Activated CD4-positive, alpha-beta T cell treated with anti-CD3 and anti-CD28 coated beads for 36 hours (primary cell): ENCODE measurements around the gene ILF2. TPM values are rescaled to one million over a fixed set of nuclear protein-coding genes. Genes with fewer than 3 reads are reported as not detected.
A peak's percentile ranks its signal among the peaks of the same experiment; 100 is the strongest.
"Not testable (repeated sequence)": the region's sequence is repeated elsewhere in the genome, so short reads cannot be mapped to it uniquely, and the experiment has no call there.

ENCODE experiments used
- ATAC-seq: fragments of 200-7000 bp; cut with Tn5 transposase; one replicate; pipeline ENCODE4 v1.10.0; 2021; ENCODE audit warnings: mild to moderate bottlenecking, moderate library complexity
- CTCF ChIA-PET: fragments of 350-600 bp; sonication (Branson Sonifier 250); formaldehyde crosslinking; loops from one replicate; lab custom pipeline; 2021; ENCODE audit warnings: antibody characterized with exemption; lab: Charles Lee
- POLR2A ChIA-PET: fragments of 350-600 bp; sonication (Branson Sonifier 250); formaldehyde crosslinking; loops from one replicate; lab custom pipeline; 2021; ENCODE audit warnings: antibody characterized with exemption, inconsistent platforms; lab: Charles Lee
- DNase-seq: peaks from one replicate; pipeline ENCODE4 v3.0.0-alpha.2; 2020
- H3K27ac Mint-ChIP-seq: one replicate; pipeline ENCODE4 v1.8.0; 2021; ENCODE audit warnings: mixed read lengths
- H3K27me3 Mint-ChIP-seq: one replicate; pipeline ENCODE4 v1.8.0; 2021; ENCODE audit warnings: mixed read lengths
- H3K36me3 Mint-ChIP-seq: one replicate; pipeline ENCODE4 v1.8.0; 2021; ENCODE audit warnings: low read depth, mixed read lengths
- H3K4me1 Mint-ChIP-seq: one replicate; pipeline ENCODE4 v1.8.0; 2021; ENCODE audit warnings: mixed read lengths
- H3K4me3 Mint-ChIP-seq: one replicate; pipeline ENCODE4 v1.8.0; 2021; ENCODE audit warnings: mild to moderate bottlenecking, moderate library complexity, mixed read lengths
- H3K9me3 Mint-ChIP-seq: one replicate; pipeline ENCODE4 v1.8.0; 2021; ENCODE audit warnings: low read depth, mixed read lengths
- intact Hi-C, 2 experiments: fragments of 100-400 bp; cut with DNase I in 1 of 2; cut with micrococcal nuclease in 1 of 2; formaldehyde crosslinking; loops; one replicate each; pipeline versions ENCODE4 v1.14.2 to v1.15.1; 2022 to 2024; cut with DNase I, micrococcal nuclease
- total RNA-seq, 2 experiments: library from RNA; stranded (reverse); gene quantifications; one replicate each; pipeline ENCODE4 v1.2.3, GENCODE V29; 2021

ILF2 gene
- total RNA-seq, 2 experiments from 2014 or later = 325 to 435 TPM

GRCh38 chr1:153648000-153648643 is 22.7 kb downstream of the ILF2 start:
- ChIA-PET CTCF (interaction anchor here (0.6 to 1.3 kb wide), 5 partner anchors 10 to 288 kb away, joined by 3 to 5 read pairs (median 3); no protein-coding TSS in a partner anchor), POLR2A (interaction anchor here (0.6 to 0.8 kb wide), 3 partner anchors 14 to 469 kb away, joined by 3 to 4 read pairs (median 4); partner anchors contain the start of gene CHTOP)
- H3K36me3 Mint-ChIP-seq = peaks cover 45% of the 10 kb centered on the region
- intact Hi-C loops = no loop called here
- no peak for ATAC-seq
- no peak overlapping the region for H3K4me3 Mint-ChIP-seq
- H3K9me3 Mint-ChIP-seq = no peaks in the 10 kb centered on the region
- H3K27me3 Mint-ChIP-seq = no peaks in the 10 kb centered on the region
- no peak for DNase-seq
- peak overlapping the region; percentile 43 for H3K27ac Mint-ChIP-seq
- peaks cover 51% of the 10 kb centered on the region for H3K4me1 Mint-ChIP-seq

DNA sequence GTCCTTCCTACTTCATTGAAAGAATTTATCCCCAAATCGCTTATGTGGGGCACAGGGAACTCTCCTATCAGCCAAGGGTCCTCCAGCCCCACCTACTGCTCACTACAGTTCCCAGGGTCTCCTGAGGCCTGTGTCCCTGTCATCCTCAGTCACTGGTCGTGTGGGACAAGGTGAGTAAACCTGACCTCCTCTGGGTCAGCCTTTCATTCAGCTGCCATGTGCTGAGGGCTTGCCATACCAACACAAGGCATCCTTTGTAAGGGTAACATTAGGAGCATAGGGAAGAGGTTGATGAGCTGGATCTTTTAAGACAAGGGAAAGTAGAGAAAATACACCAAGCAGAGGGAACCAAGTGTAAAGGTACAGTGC is 23.5 kb downstream of the ILF2 start:
- POLR2A ChIA-PET = interaction anchor here (0.6 to 0.8 kb wide), 4 partner anchors 13 to 470 kb away, joined by 3 to 4 read pairs (median 4); partner anchors contain the start of gene CHTOP
- DNase-seq (no peak), ATAC-seq (no peak)
- H3K9me3 Mint-ChIP-seq = no peaks in the 10 kb centered on the region
- intact Hi-C loops = no loop called here
- peaks cover 54% of the 10 kb centered on the region for H3K4me1 Mint-ChIP-seq
- H3K27ac Mint-ChIP-seq = peak overlapping the region; percentile 75
- H3K4me3 Mint-ChIP-seq = peak overlapping the region; percentile 28
- H3K27me3 Mint-ChIP-seq = no peaks in the 10 kb centered on the region
- H3K36me3 Mint-ChIP-seq = peaks cover 51% of the 10 kb centered on the region
- CTCF ChIA-PET = interaction anchor here (0.9 kb wide), 1 partner anchor 9 kb away, joined by 3 read pairs; no protein-coding TSS in a partner anchor

DNA sequence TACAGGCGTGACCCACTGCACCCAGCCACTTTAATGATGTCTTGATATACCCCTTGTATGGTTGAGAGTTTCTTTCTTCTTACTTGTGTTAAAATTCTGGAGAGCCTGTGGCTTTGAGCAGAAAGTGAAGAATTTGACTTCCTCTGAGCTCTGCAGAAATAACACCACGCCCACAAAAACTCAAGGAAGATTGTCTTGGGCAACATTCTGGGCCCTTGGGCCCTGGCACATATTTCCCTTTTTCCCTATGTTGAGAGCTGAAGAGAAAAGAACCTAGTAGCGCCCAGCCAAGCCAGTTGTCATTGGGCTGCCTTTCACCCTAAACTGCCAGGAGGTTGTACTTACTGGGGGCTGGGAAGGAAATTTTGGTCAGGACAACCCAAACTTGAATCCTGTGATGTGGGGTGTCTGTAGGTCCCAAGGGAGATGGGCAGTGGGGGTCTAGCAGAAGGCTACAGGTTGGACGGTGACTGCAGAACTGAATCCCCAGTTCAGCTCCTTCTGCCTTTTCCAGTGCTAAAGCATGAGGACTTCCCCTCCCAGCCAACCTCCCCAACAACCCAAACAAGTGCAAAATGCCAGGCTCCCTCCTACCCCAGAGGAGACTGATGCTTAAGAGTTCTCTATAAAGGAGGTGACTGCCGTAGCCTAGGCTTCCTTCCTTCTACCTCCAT is 24.0 kb downstream of the ILF2 start:
- H3K4me3 Mint-ChIP-seq = no peak overlapping the region
- ChIA-PET POLR2A (interaction anchor here (0.6 kb wide), 1 partner anchor 17 kb away, joined by 3 read pairs; no protein-coding TSS in a partner anchor), CTCF (interaction anchor here (1.3 kb wide), 2 partner anchors 9 to 10 kb away, joined by 3 to 4 read pairs; no protein-coding TSS in a partner anchor)
- peaks cover 57% of the 10 kb centered on the region for H3K4me1 Mint-ChIP-seq
- intact Hi-C loops = no loop called here
- H3K9me3 Mint-ChIP-seq = no peaks in the 10 kb centered on the region
- ATAC-seq (no peak), DNase-seq (no peak)
- H3K27me3 Mint-ChIP-seq = no peaks in the 10 kb centered on the region
- peaks cover 57% of the 10 kb centered on the region for H3K36me3 Mint-ChIP-seq
- H3K27ac Mint-ChIP-seq = peak overlapping the region; percentile 75

DNA sequence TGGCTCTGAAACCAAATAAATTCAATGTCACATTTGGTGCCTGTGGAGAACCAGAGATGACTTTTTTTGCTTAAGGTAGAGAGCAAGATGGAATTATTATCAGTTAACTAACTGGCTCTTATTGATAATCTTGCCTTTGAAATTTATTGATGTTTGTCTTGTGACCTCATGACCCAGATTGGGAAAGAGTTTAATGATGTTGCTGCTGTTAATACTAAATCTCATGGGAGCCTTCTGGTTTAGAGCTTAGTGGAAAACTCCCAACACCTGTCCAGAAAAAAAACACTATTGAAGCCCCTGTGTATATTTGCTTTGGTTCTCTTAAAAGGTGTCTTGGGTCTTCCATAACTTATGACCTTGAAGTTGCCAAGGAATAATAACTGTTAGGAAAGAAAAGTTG is 27.0 kb downstream of the ILF2 start:
- H3K4me3 Mint-ChIP-seq = no peak overlapping the region
- no peaks in the 10 kb centered on the region for H3K27me3 Mint-ChIP-seq
- H3K4me1 Mint-ChIP-seq = peaks cover 50% of the 10 kb centered on the region
- peak overlapping the region; percentile 73 for H3K27ac Mint-ChIP-seq
- intact Hi-C loops = no loop called here
- peaks cover 75% of the 10 kb centered on the region for H3K36me3 Mint-ChIP-seq
- no peak for ATAC-seq
- H3K9me3 Mint-ChIP-seq = no peaks in the 10 kb centered on the region
- ChIA-PET POLR2A (interaction anchor here (0.6 to 1.2 kb wide), 3 partner anchors 10 to 92 kb away, joined by 3 to 6 read pairs (median 3); partner anchors contain the start of genes CHTOP and SNAPIN), CTCF (interaction anchor here (0.8 to 1.9 kb wide), 7 partner anchors 10 to 691 kb away, joined by 3 to 7 read pairs (median 4); partner anchors contain the start of genes CHTOP, ILF2 and S100A13)
- DNase-seq = no peak

GRCh38 chr1:153643100-153643499 is 27.7 kb downstream of the ILF2 start:
- no peak for DNase-seq
- Mint-ChIP-seq H3K4me1 (peaks cover 44% of the 10 kb centered on the region), H3K27ac (peak overlapping the region; percentile 44), H3K9me3 (no peaks in the 10 kb centered on the region), H3K27me3 (no peaks in the 10 kb centered on the region), H3K36me3 (peaks cover 80% of the 10 kb centered on the region), H3K4me3 (no peak overlapping the region)
- ATAC-seq = no peak
- CTCF ChIA-PET = interaction anchor here (0.5 to 1.8 kb wide), 7 partner anchors 9 to 174 kb away, joined by 3 to 7 read pairs (median 3); partner anchors contain the start of genes CHTOP and S100A13
- intact Hi-C loops = no loop called here
- POLR2A ChIA-PET = interaction anchor here (0.5 to 1.2 kb wide), 5 partner anchors 9 to 516 kb away, joined by 3 to 6 read pairs (median 3); partner anchors contain the start of gene CHTOP

DNA sequence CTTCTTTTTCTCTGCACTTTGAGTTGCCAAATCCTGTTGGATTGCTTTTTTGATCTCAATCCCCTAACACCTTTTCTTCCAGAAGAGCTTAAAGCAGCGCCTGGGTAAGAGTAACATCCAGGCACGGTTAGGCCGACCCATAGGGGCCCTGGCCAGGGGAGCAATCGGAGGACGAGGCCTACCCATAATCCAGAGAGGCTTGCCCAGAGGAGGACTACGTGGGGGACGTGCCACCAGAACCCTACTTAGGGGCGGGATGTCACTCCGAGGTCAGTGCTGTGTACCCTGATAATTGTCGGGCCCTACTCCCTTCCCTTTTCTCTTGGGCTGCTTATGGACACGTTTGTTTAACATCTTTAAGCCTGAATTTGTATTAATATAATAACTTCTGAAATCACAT is 28.6 kb downstream of the ILF2 start:
- H3K4me3 Mint-ChIP-seq = no peak overlapping the region

DNA sequence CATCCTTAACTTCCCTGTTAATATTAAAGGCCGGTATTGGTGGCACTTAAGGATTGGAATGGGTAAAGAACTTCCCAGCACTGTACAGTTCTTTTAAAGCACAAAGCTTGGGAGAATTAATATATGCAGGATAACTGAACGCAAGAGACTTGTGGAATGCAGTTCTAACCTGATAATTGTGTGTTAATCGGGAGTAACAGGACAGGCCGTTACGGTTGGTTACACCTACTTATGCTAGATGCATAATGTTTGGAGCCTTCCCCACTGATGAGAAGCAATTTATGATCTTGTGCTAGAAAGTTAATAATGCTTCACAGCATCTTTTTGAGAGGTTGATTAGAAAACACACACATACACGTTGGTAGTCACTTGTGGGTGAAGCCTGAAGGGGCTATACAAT is 29.9 kb downstream of the ILF2 start:
- intact Hi-C loops = no loop called here
- Mint-ChIP-seq H3K27me3 (no peaks in the 10 kb centered on the region), H3K4me3 (no peak overlapping the region), H3K9me3 (no peaks in the 10 kb centered on the region), H3K4me1 (peaks cover 51% of the 10 kb centered on the region), H3K36me3 (peaks cover 82% of the 10 kb centered on the region), H3K27ac (peak overlapping the region; percentile 22)
- no peak for ATAC-seq
- POLR2A ChIA-PET = interaction anchor here (0.8 kb wide), 1 partner anchor 13 kb away, joined by 3 read pairs; the partner anchor contains the start of gene S100A1
- no peak for DNase-seq
- CTCF ChIA-PET = interaction anchor here (2.2 kb wide), 1 partner anchor 130 kb away, joined by 7 read pairs; no protein-coding TSS in a partner anchor

More for the DNA sequence above, 28.6 kb downstream of the ILF2 start:
- intact Hi-C loops = no loop called here
- no peaks in the 10 kb centered on the region for H3K27me3 Mint-ChIP-seq
- peaks cover 45% of the 10 kb centered on the region for H3K4me1 Mint-ChIP-seq
- POLR2A ChIA-PET = no interaction called here
- no peaks in the 10 kb centered on the region for H3K9me3 Mint-ChIP-seq
- peak overlapping the region; percentile 39 for H3K27ac Mint-ChIP-seq
- CTCF ChIA-PET = interaction anchor here (0.6 to 1.8 kb wide), 3 partner anchors 25 to 348 kb away, joined by 3 to 7 read pairs (median 4); no protein-coding TSS in a partner anchor
- DNase-seq (no peak), ATAC-seq (no peak)
- peaks cover 82% of the 10 kb centered on the region for H3K36me3 Mint-ChIP-seq

DNA sequence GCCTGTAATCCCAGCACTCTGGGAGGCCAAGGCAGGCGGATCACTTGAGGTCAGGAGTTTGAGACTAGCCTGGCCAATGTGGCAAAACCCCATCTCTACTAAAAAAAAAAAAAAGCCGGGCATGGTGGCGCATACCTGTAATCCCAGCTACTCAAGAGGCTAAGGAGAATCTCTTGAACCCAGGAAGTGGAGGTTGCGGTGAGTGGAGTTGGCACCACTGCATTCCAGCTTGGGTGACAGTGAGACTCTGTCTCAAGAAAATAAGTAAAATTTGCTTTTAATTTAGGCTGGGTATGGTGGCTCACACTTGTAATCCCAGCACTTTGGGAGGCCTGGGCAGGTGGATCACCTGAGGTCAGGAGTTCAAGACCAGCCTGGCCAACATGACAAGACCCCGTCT is 30.6 kb downstream of the ILF2 start:
- POLR2A ChIA-PET = interaction anchor here (0.6 to 1.0 kb wide), 4 partner anchors 10 to 92 kb away, joined by 3 to 6 read pairs (median 4); partner anchors contain the start of gene S100A1
- H3K9me3 Mint-ChIP-seq, H3K4me3 Mint-ChIP-seq, DNase-seq, ATAC-seq, H3K27me3 Mint-ChIP-seq, H3K27ac Mint-ChIP-seq, intact Hi-C loops: not testable (repeated sequence)
- CTCF ChIA-PET = interaction anchor here (1.2 to 2.2 kb wide), 2 partner anchors 20 to 130 kb away, joined by 3 to 7 read pairs; no protein-coding TSS in a partner anchor
- Mint-ChIP-seq H3K36me3 (peaks cover 79% of the 10 kb centered on the region), H3K4me1 (peaks cover 49% of the 10 kb centered on the region)

DNA sequence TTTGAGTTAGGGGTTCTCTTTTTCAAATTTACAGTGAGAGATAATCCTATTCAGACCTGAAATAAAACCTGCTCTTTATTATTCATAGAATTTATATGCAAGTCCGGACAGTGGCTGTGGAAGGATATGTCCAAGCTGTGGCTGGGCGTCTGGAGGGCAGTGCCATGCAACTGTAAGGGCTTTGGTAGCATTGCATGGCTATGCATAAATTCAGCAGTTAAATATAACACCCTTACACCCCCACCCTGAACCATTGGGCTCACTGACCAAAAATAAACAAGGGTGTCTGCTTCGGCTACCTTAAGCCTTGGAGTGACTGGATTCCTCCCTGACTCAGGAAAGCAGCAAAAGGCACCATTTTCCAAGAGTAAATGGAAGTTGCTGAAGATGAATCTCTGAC is 31.5 kb downstream of the ILF2 start:
- peaks cover 76% of the 10 kb centered on the region for H3K36me3 Mint-ChIP-seq

DNA sequence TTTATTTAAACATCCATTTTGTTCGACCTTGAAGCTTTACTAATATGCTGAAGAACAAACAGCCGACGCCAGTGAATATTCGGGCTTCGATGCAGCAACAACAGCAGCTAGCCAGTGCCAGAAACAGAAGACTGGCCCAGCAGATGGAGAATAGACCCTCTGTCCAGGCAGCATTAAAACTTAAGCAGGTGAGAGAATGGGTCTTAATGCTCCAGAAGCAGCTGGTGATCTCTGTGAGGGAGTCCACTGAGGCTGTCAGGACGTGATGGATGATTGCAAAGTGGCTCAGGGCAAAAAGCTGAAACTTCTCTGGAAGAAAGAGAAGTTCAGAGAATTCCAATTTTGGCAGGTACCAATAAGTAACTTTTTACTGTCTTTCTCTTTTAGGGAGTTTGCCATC is 32.5 kb downstream of the ILF2 start:
- ChIA-PET CTCF (interaction anchor here (0.6 to 1.9 kb wide), 10 partner anchors 8 to 347 kb away, joined by 3 to 8 read pairs (median 3); partner anchors contain the start of gene S100A1), POLR2A (interaction anchor here (0.7 to 1.0 kb wide), 3 partner anchors 25 to 114 kb away, joined by 3 read pairs; no protein-coding TSS in a partner anchor)
- DNase-seq = no peak
- Mint-ChIP-seq H3K4me1 (peaks cover 42% of the 10 kb centered on the region), H3K27me3 (no peaks in the 10 kb centered on the region), H3K36me3 (peaks cover 66% of the 10 kb centered on the region), H3K4me3 (no peak overlapping the region), H3K27ac (no peak overlapping the region), H3K9me3 (no peaks in the 10 kb centered on the region)
- no peak for ATAC-seq
- intact Hi-C loops = no loop called here

More for the DNA sequence above, 31.5 kb downstream of the ILF2 start:
- ATAC-seq = no peak
- CTCF ChIA-PET = interaction anchor here (0.7 to 2.2 kb wide), 4 partner anchors 10 to 129 kb away, joined by 3 to 8 read pairs (median 5); no protein-coding TSS in a partner anchor
- POLR2A ChIA-PET = interaction anchor here (0.6 kb wide), 1 partner anchor 29 kb away, joined by 3 read pairs; no protein-coding TSS in a partner anchor
- Mint-ChIP-seq H3K4me3 (no peak overlapping the region), H3K27me3 (no peaks in the 10 kb centered on the region), H3K9me3 (no peaks in the 10 kb centered on the region), H3K4me1 (peaks cover 45% of the 10 kb centered on the region), H3K27ac (no peak overlapping the region)
- intact Hi-C loops = no loop called here
- DNase-seq = no peak
